ENCODE data around the gene FAM168A. TPM values are rescaled to one million over a fixed set of nuclear protein-coding genes. Genes with fewer than 3 reads are reported as not detected.

Gene FAM168A
- total RNA-seq, 2 experiments from 2014 or later = 10.1 to 23.7 TPM

GRCh38 chr11:73463359-73463758 lies 134.6 kb downstream of the FAM168A start:
- POLR2A ChIA-PET = interaction anchor here (0.6 to 1.3 kb wide), 2 partner anchors 10 to 18 kb away, joined by 6 read pairs; no protein-coding TSS in a partner anchor
- BruUV-seq (replicated peaks) = no TSS peak
- CTCF ChIA-PET (ENCODE audit: unreplicated experiment) = no interaction called here

GRCh38 chr11:73461964-73462363 lies 135.9 kb downstream of the FAM168A start:
- POLR2A ChIA-PET = no interaction called here
- Histone ChIP-seq H3K36me3 (ENCODE audit: insufficient read depth, low read length) (no peaks in the 10 kb centered on the region), H3K9me3 (ENCODE audit: low read length) (no peaks in the 10 kb centered on the region), H3K4me2 (ENCODE audit: low read length) (no peak overlapping the region), H2AFZ (ENCODE audit: low read length) (no peak overlapping the region), H3K4me3 (ENCODE audit: low read depth, low read length, poor library complexity, severe bottlenecking) (no peak overlapping the region), H3K4me1 (ENCODE audit: insufficient read depth, low read length, poor library complexity, severe bottlenecking) (no peaks in the 10 kb centered on the region), H3K9me2 (ENCODE audit: insufficient read depth, low read length) (no peaks in the 10 kb centered on the region), H3K27ac (ENCODE audit: low read depth, low read length, poor library complexity, severe bottlenecking) (no peak overlapping the region), H4K20me1 (ENCODE audit: insufficient read depth, low read length) (no peaks in the 10 kb centered on the region), H3K79me2 (ENCODE audit: insufficient read depth, low read depth, low read length) (no peaks in the 10 kb centered on the region)
- no TSS peak for BruUV-seq (replicated peaks)
- CTCF ChIA-PET (ENCODE audit: unreplicated experiment) = no interaction called here
- DNase-seq (ENCODE audit: low spot score) = no peak
- TF ChIP-seq EZH2phosphoT487 (IDR thresholded peaks at IDR 0.05; ENCODE audit: borderline replicate concordance, low read depth, low read length) (no peak), CTCF (conservative IDR thresholded peaks at IDR 0.05; ENCODE audit: low read length) (no peak)
- intact Hi-C loops (cut with micrococcal nuclease; ENCODE audit: unreplicated experiment) = no loop called here

More at GRCh38 chr11:73463359-73463758, 134.6 kb downstream of the FAM168A start:
- DNase-seq (ENCODE audit: low spot score) = no peak
- intact Hi-C loops (cut with micrococcal nuclease; ENCODE audit: unreplicated experiment) = no loop called here
- Histone ChIP-seq H3K36me3 (ENCODE audit: insufficient read depth, low read length) (no peaks in the 10 kb centered on the region), H3K4me3 (ENCODE audit: low read depth, low read length, poor library complexity, severe bottlenecking) (no peak overlapping the region), H3K27ac (ENCODE audit: low read depth, low read length, poor library complexity, severe bottlenecking) (no peak overlapping the region), H3K4me2 (ENCODE audit: low read length) (no peak overlapping the region), H3K79me2 (ENCODE audit: insufficient read depth, low read depth, low read length) (no peaks in the 10 kb centered on the region), H4K20me1 (ENCODE audit: insufficient read depth, low read length) (no peaks in the 10 kb centered on the region), H2AFZ (ENCODE audit: low read length) (no peak overlapping the region), H3K9me2 (ENCODE audit: insufficient read depth, low read length) (no peaks in the 10 kb centered on the region), H3K4me1 (ENCODE audit: insufficient read depth, low read length, poor library complexity, severe bottlenecking) (no peaks in the 10 kb centered on the region), H3K9me3 (ENCODE audit: low read length) (no peaks in the 10 kb centered on the region)
- TF ChIP-seq CTCF (conservative IDR thresholded peaks at IDR 0.05; ENCODE audit: low read length) (no peak), EZH2phosphoT487 (IDR thresholded peaks at IDR 0.05; ENCODE audit: borderline replicate concordance, low read depth, low read length) (no peak)

GRCh38 chr11:73461335-73461840 lies 136.5 kb downstream of the FAM168A start:
- no TSS peak for BruUV-seq (replicated peaks)
- ChIA-PET POLR2A (no interaction called here), CTCF (ENCODE audit: unreplicated experiment) (no interaction called here)
- Histone ChIP-seq H3K9me3 (ENCODE audit: low read length) (no peaks in the 10 kb centered on the region), H3K4me2 (ENCODE audit: low read length) (no peak overlapping the region), H4K20me1 (ENCODE audit: insufficient read depth, low read length) (no peaks in the 10 kb centered on the region), H3K9me2 (ENCODE audit: insufficient read depth, low read length) (no peaks in the 10 kb centered on the region), H3K27ac (ENCODE audit: low read depth, low read length, poor library complexity, severe bottlenecking) (no peak overlapping the region), H3K79me2 (ENCODE audit: insufficient read depth, low read depth, low read length) (no peaks in the 10 kb centered on the region), H3K4me3 (ENCODE audit: low read depth, low read length, poor library complexity, severe bottlenecking) (no peak overlapping the region), H3K36me3 (ENCODE audit: insufficient read depth, low read length) (no peaks in the 10 kb centered on the region), H2AFZ (ENCODE audit: low read length) (no peak overlapping the region), H3K4me1 (ENCODE audit: insufficient read depth, low read length, poor library complexity, severe bottlenecking) (no peaks in the 10 kb centered on the region)
- no peak for TF ChIP-seq EZH2phosphoT487 (IDR thresholded peaks at IDR 0.05; ENCODE audit: borderline replicate concordance, low read depth, low read length)
- no peak for TF ChIP-seq CTCF (conservative IDR thresholded peaks at IDR 0.05; ENCODE audit: low read length)
- DNase-seq (ENCODE audit: low spot score) = no peak
- intact Hi-C loops (cut with micrococcal nuclease; ENCODE audit: unreplicated experiment) = no loop called here
